DOHH2 (cell line): ENCODE measurements around the gene PKIB.

Experiments used
- H3F3A ChIP-seq: fragments of 200-600 bp; sonication (generic), shearing (Covaris generic); 2 replicates; pipeline ENCODE4 v1.6.0; 2016; ENCODE audit warnings: antibody characterized with exemption, mild to moderate bottlenecking; ENCODE audit not compliant: control insufficient read depth, insufficient read depth
- H3K27ac ChIP-seq: fragments of 200-600 bp; sonication (generic); 2 replicates; pipeline ENCODE4 v1.5.1; 2014; ENCODE audit warnings: low read depth, mild to moderate bottlenecking, low read length, moderate library complexity
- H3K27me3 ChIP-seq: fragments of 200-600 bp; sonication (generic); 2 replicates; pipeline ENCODE4 v1.6.1; 2014; ENCODE audit warnings: mild to moderate bottlenecking, low read length, mixed read lengths; ENCODE audit not compliant: control insufficient read depth
- H3K36me3 ChIP-seq: fragments of 200-600 bp; sonication (generic); 2 replicates; pipeline ENCODE4 v1.6.1; 2014; ENCODE audit warnings: mild to moderate bottlenecking, low read length, moderate library complexity, mixed read lengths; ENCODE audit not compliant: control insufficient read depth
- H3K4me1 ChIP-seq: fragments of 200-600 bp; sonication (generic); 2 replicates; pipeline ENCODE4 v1.6.1; 2014; ENCODE audit warnings: mild to moderate bottlenecking, low read length, mixed read lengths; ENCODE audit not compliant: control insufficient read depth
- H3K4me2 ChIP-seq: fragments of 200-600 bp; sonication (generic); 2 replicates; pipeline ENCODE4 v1.6.0; 2014; ENCODE audit warnings: mild to moderate bottlenecking, low read length, moderate library complexity
- H3K4me3 ChIP-seq: fragments of 200-600 bp; sonication (generic); 2 replicates; pipeline ENCODE4 v1.5.1; 2014; ENCODE audit warnings: mild to moderate bottlenecking, low read length, mixed read lengths
- H3K79me2 ChIP-seq: fragments of 200-600 bp; sonication (generic); 2 replicates; pipeline ENCODE4 v1.6.1; 2014; ENCODE audit warnings: mild to moderate bottlenecking, low read length, mixed read lengths; ENCODE audit not compliant: control insufficient read depth
- H3K9me2 ChIP-seq: fragments of 200-600 bp; sonication (generic); replicated peaks from 2 replicates; pipeline ENCODE4 v1.6.1; 2014; ENCODE audit warnings: mild to moderate bottlenecking, low read length, mixed read lengths; ENCODE audit not compliant: control insufficient read depth
- H3K9me3 ChIP-seq: fragments of 200-600 bp; sonication (generic); 2 replicates; pipeline ENCODE4 v1.6.1; 2014; ENCODE audit warnings: antibody characterized with exemption, low read length, mixed read lengths; ENCODE audit not compliant: control insufficient read depth, insufficient read depth
- H4K20me1 ChIP-seq: fragments of 200-600 bp; sonication (generic); 2 replicates; pipeline ENCODE4 v1.6.0; 2014; ENCODE audit warnings: low read depth, mild to moderate bottlenecking, antibody characterized with exemption, low read length, moderate library complexity; ENCODE audit not compliant: control insufficient read depth, insufficient read depth
- EZH2phosphoT487 ChIP-seq: fragments of 200-600 bp; sonication (generic); IDR thresholded peaks from 2 replicates; pipeline ENCODE4 v1.6.1; 2017; ENCODE audit warnings: borderline replicate concordance, mild to moderate bottlenecking, antibody characterized with exemption, low read length, moderate library complexity, mixed read lengths
- TF ChIP-seq, protein P1 (sequence below): fragments of 200-600 bp; sonication (generic); IDR thresholded peaks from one replicate; pipeline ENCODE4 v1.5.1; 2014; ENCODE audit warnings: antibody characterized with exemption, mild to moderate bottlenecking, low read depth, low read length; ENCODE audit not compliant: poor library complexity, severe bottlenecking

Gene PKIB

DNA sequence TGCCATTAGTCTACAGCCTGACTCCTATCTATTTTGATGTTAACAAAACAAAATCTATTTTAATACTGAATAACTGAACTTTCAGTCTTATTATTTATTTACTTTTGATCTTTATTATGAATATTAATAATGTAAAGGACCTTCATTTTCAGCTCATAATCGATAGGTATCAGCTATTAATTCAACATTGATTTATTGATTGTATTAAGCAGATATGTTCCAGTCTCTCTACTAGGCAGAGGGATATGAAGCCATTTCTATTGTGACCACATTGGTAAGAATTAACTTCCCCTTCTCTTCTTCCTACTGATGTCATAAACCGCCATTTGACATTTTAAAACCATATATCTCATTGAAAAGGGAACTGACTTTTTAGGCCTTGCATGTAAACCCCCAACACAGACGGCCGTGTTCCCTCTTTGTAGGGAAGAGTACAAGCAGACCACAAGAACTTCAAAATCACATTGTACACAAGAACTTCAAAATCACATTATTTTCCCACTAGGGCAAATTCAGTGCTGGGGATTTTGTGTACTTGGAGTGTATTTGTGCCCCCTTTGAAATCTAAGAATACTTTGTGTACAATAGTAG, 99.8 kb downstream of the PKIB start:
- Histone ChIP-seq H3K36me3 (no peaks in the 10 kb centered on the region), H3F3A (no peaks in the 10 kb centered on the region), H4K20me1 (no peaks in the 10 kb centered on the region), H3K4me2 (no peak overlapping the region), H3K4me3 (no peak overlapping the region), H3K79me2 (no peaks in the 10 kb centered on the region), H3K9me3 (no peaks in the 10 kb centered on the region), H3K4me1 (no peaks in the 10 kb centered on the region), H3K9me2 (no peaks in the 10 kb centered on the region), H3K27me3 (no peaks in the 10 kb centered on the region), H3K27ac (no peak overlapping the region)
- no peak for TF ChIP-seq EZH2phosphoT487
- TF ChIP-seq, protein P1, sequence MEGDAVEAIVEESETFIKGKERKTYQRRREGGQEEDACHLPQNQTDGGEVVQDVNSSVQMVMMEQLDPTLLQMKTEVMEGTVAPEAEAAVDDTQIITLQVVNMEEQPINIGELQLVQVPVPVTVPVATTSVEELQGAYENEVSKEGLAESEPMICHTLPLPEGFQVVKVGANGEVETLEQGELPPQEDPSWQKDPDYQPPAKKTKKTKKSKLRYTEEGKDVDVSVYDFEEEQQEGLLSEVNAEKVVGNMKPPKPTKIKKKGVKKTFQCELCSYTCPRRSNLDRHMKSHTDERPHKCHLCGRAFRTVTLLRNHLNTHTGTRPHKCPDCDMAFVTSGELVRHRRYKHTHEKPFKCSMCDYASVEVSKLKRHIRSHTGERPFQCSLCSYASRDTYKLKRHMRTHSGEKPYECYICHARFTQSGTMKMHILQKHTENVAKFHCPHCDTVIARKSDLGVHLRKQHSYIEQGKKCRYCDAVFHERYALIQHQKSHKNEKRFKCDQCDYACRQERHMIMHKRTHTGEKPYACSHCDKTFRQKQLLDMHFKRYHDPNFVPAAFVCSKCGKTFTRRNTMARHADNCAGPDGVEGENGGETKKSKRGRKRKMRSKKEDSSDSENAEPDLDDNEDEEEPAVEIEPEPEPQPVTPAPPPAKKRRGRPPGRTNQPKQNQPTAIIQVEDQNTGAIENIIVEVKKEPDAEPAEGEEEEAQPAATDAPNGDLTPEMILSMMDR, result no peak

DNA sequence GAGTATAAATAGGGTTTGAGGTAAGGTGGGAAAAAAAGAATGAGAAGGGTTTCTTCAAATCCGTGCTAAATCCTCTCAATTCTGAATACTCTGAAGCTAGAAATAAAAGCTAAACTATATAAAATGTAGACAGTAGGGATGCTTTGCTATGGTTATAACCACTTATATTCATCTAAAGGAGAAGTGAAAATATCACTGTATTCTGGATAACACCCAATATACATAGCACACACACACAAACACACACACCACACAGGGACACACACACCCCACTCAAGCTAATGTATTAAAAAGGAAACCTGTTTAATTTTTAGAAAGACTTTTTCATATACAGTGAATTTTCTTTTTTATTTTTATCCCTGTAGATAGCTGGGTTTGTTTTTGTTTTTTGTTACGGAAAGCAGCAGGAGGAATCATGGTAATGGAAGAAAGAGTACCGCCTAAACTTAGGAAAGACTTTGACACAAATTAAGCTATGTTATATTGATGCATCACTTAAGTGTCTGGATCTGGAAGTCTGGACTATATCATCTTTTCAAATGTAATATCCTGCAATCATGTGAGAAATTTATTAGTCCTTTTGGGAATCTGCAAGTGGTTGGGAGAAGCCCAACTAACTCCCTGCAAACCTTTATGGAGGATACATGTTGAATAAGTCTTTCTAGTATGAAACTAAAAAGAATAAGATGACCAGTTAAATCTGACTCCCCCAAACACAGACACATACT, 100.9 kb downstream of the PKIB start:
- no peak for TF ChIP-seq EZH2phosphoT487
- TF ChIP-seq, protein P1, result no peak
- Histone ChIP-seq H3K4me1 (no peaks in the 10 kb centered on the region), H3K4me2 (no peak overlapping the region), H3K9me2 (no peaks in the 10 kb centered on the region), H3K27me3 (no peaks in the 10 kb centered on the region), H3K36me3 (no peaks in the 10 kb centered on the region), H4K20me1 (no peaks in the 10 kb centered on the region), H3K27ac (no peak overlapping the region), H3F3A (no peaks in the 10 kb centered on the region), H3K9me3 (no peaks in the 10 kb centered on the region), H3K79me2 (no peaks in the 10 kb centered on the region), H3K4me3 (no peak overlapping the region)

DNA sequence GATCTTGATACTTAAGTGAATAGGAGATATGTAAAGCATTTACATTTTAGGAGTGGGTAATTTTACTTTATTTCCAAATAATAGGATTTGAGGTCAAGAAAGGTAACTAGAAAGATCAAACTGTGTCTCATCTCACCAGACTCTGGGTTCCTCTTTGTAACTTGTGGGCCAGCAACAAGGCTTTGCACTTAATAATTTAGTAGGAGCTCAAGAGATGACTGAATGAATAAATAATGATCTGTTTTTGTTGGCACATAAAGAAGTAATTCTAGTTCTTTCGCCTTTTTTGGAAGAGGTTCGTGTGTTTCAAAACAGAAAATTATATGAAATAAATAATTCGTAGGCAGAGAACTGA, 101.9 kb downstream of the PKIB start:
- no peaks in the 10 kb centered on the region for H3K36me3 ChIP-seq
- no peaks in the 10 kb centered on the region for H3K27me3 ChIP-seq
- H3K4me3 ChIP-seq, result no peak overlapping the region
- no peaks in the 10 kb centered on the region for H3K9me3 ChIP-seq
- no peaks in the 10 kb centered on the region for H3K4me1 ChIP-seq
- H3K79me2 ChIP-seq, result no peaks in the 10 kb centered on the region
- no peaks in the 10 kb centered on the region for H3F3A ChIP-seq
- H3K4me2 ChIP-seq, result no peak overlapping the region
- no peak for TF ChIP-seq EZH2phosphoT487
- TF ChIP-seq, protein P1, result no peak
- H3K27ac ChIP-seq, result no peak overlapping the region
- no peaks in the 10 kb centered on the region for H3K9me2 ChIP-seq
- no peaks in the 10 kb centered on the region for H4K20me1 ChIP-seq
